HL-60 (cell line): ENCODE results near the gene COL5A2.

ENCODE experiments used
- GABPA ChIP-seq: IDR thresholded peaks from 2 replicates; pipeline ENCODE4 v1.6.1; 2012; ENCODE audit warnings: low read depth
- POLR2AphosphoS5 ChIP-seq: IDR thresholded peaks from 2 replicates; pipeline ENCODE4 v1.6.1; 2012; ENCODE audit warnings: low read depth
- SPI1 ChIP-seq: IDR thresholded peaks from 2 replicates; pipeline ENCODE4 v1.6.1; 2012; ENCODE audit warnings: low read depth, mild to moderate bottlenecking, borderline replicate concordance
- TF ChIP-seq, protein P1 (sequence below): IDR thresholded peaks from one replicate; pipeline ENCODE4 v1.5.1; 2011; ENCODE audit warnings: low read length, control low read depth, inconsistent platforms; ENCODE audit not compliant: insufficient read depth
- TF ChIP-seq, protein P2 (sequence below): IDR thresholded peaks from 2 replicates; pipeline ENCODE4 v1.6.1; 2012; ENCODE audit warnings: low read depth; ENCODE audit not compliant: insufficient replicate concordance

DNA sequence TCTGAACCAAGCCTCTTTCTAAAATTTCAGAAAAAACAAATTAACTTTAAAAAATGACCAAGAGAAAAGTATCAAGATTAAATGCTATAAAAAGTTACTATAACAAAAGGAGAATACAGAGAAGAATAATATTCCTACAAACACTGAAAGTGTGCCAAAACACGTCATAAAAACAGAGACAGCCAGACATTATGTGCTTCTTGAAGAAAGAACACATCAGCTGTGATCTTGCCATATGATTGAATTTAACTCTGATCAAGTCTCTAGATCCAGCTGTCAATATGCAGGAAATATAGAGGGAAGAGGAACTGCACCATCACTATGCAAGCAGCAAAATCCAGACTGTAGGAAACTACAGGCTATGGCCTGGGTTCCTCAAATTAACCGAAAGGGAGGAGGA, 33.7 kb upstream of the COL5A2 start:
- TF ChIP-seq, protein P1, sequence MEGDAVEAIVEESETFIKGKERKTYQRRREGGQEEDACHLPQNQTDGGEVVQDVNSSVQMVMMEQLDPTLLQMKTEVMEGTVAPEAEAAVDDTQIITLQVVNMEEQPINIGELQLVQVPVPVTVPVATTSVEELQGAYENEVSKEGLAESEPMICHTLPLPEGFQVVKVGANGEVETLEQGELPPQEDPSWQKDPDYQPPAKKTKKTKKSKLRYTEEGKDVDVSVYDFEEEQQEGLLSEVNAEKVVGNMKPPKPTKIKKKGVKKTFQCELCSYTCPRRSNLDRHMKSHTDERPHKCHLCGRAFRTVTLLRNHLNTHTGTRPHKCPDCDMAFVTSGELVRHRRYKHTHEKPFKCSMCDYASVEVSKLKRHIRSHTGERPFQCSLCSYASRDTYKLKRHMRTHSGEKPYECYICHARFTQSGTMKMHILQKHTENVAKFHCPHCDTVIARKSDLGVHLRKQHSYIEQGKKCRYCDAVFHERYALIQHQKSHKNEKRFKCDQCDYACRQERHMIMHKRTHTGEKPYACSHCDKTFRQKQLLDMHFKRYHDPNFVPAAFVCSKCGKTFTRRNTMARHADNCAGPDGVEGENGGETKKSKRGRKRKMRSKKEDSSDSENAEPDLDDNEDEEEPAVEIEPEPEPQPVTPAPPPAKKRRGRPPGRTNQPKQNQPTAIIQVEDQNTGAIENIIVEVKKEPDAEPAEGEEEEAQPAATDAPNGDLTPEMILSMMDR = no peak
- TF ChIP-seq POLR2AphosphoS5 (no peak), GABPA (no peak), SPI1 (no peak)
- TF ChIP-seq, protein P2, sequence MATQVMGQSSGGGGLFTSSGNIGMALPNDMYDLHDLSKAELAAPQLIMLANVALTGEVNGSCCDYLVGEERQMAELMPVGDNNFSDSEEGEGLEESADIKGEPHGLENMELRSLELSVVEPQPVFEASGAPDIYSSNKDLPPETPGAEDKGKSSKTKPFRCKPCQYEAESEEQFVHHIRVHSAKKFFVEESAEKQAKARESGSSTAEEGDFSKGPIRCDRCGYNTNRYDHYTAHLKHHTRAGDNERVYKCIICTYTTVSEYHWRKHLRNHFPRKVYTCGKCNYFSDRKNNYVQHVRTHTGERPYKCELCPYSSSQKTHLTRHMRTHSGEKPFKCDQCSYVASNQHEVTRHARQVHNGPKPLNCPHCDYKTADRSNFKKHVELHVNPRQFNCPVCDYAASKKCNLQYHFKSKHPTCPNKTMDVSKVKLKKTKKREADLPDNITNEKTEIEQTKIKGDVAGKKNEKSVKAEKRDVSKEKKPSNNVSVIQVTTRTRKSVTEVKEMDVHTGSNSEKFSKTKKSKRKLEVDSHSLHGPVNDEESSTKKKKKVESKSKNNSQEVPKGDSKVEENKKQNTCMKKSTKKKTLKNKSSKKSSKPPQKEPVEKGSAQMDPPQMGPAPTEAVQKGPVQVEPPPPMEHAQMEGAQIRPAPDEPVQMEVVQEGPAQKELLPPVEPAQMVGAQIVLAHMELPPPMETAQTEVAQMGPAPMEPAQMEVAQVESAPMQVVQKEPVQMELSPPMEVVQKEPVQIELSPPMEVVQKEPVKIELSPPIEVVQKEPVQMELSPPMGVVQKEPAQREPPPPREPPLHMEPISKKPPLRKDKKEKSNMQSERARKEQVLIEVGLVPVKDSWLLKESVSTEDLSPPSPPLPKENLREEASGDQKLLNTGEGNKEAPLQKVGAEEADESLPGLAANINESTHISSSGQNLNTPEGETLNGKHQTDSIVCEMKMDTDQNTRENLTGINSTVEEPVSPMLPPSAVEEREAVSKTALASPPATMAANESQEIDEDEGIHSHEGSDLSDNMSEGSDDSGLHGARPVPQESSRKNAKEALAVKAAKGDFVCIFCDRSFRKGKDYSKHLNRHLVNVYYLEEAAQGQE = no peak
